IPS DF 4.7 (cell line): Measurements from ENCODE around the gene STMN3.

ENCODE experiments used
- DNase-seq: peaks from one replicate; pipeline ENCODE4 v3.0.0-alpha.2; 2013; ENCODE audit warnings: low spot score; ENCODE audit errors: extremely low read depth

The STMN3 gene

DNA sequence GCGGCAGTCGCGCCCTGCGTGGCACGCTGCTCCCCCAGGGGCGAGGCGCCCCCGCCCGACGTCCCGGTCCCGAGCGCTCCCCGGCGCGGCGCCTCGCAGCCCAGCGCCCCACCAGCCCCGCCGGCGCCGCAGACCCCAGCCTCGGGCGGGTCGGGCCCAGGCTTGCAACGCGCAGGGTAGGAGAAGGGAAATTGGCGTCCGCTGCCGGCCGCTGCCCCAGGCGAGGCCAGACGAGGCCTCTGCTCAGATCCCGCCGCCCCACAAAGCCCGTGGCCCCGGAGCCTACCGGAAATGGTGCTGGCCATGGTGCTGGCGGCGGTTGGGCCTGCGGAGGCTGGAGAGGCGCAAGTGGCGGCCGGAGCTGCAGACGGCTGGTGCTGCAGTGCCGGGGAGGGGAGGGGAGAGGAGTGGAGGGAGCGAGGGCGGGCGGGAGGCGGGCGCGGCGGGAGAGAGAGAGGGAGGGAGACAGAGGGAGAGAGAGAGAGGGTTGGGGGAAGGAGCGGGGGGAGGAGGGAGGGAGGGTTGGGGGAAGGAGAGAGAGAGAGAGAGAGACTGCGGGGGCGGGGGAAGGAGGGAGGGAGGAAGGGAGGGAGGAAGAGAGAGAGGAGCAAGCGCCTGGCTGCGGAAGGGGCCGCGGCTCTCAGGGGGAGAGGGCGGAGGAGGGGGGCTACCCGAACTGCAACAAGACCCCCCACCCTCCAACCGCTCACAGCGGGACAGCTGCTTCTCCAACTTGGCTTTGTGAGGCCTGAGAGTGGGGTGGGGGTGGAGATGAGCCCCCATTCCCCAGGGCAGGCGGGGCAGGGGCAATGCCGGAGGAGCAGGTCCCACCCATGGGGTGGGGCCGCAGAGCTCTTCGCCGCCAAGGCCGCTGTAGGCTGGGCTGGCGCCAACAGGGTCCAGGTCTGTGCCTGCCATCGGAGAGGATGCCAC, at the start of gene STMN3:
STMN3 (minus strand) TSS at position 384 of the 933 bp plus-strand sequence; CDS start at position 305, 79 bp downstream.
- DNase-seq, result peak; percentile 46

DNA sequence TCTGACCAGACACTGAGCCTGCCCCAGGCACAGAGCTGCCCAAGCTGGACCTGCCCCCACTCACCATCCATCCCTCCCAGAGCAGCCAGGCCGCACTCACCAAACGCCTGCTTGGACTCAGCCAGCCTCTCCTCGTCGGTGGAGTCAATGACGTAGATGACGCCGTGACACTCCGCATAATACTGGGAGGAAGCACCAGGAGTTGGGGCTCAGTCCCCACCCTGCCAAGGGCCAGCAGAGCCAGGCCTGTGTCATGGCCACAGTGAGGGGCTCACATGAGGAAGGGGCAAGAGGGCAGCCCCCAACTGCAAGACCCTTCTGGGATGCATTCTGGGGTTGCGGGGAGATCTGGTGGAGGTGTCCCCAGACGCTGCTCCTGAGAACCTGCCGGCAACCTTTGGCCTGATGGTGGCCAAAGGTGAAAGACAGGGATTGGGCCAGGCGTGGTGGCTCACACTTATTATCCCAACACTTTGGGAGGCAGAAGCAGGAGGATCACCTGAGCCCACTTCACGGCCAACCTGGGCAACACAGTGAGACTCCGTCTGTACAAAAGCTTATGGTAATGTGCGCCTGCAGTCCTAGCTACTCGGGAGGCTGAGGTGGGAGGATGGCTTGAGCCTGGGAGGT, 48.9 kb upstream of the STMN3 start:
- DNase-seq, result no peak

- no peak for DNase-seq
Observed at GRCh38 chr20:63701329-63702035, 48.3 kb upstream of the STMN3 start.

- no peak for DNase-seq
Observed at GRCh38 chr20:63701051-63701328, 47.8 kb upstream of the STMN3 start.

- no peak for DNase-seq
Observed at GRCh38 chr20:63700199-63701050, 47.2 kb upstream of the STMN3 start.

DNA sequence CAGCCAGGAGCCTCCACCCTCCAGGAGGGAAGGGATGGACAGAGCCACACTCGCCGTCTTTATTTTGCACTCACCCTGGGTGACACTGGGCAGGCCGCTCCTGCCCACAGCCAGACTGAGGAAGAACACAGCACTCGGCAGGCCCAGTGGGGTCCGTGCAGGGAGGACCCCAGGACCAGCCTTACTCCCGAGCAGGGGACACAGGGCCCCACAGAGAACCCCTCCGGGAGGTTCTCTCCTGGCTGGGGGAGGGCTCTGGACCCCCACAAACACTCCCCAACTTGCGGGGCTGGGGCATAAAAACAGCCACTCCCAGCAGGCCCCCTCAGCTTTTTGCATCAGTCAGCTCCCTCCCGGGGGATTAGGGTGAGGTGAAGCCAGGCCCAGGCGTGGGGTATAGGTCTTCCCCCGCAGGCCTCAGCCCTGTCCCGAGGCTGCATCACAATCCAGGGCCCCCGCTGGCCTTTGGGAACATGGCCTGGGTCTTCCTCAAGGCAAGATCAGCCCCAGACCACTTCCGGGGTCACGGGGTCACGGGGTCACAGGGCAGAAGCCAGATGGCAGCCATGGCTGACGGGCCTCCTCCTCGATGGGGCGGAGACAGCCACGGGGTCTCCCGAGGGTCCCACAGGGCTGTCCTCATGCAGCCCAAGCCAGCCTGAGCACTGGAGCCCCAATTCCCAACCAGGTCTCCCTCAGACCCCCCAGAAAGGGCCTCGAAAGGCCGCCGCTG, 46.4 kb upstream of the STMN3 start:
- DNase-seq, result no peak

GRCh38 chr20:63698739-63699465, 45.7 kb upstream of the STMN3 start:
- DNase-seq, result no peak

DNA sequence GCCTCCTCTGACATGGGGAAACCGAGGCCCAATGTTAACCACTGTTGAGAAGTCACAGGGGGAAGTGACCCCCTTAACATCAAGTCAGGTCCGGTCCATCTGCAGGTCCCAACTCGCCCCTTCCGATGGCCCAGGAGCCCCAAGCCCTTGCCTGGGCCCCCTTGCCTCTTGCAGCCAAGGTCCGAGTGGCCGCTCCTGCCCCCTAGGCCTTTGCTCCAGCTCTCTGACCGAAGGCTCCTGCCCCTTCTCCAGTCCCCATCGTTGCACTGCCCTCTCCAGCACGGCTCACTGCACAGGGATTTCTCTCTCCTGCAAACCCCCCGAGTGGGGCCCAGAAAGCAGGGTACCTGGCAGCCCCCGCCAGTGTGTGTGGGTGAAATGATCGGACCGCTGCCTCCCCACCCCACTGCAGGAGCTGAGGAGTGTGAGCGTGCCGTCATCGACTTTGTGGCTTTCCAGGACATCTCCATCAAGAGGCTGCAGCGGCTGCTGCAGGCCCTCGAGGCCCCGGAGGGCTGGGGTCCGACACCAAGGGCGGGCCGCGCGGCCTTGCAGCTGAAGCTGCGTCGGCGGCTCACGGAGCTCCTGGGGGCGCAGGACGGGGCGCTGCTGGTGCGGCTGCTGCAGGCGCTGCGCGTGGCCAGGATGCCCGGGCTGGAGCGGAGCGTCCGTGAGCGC, 44.8 kb upstream of the STMN3 start:
- DNase-seq, result no peak

DNA sequence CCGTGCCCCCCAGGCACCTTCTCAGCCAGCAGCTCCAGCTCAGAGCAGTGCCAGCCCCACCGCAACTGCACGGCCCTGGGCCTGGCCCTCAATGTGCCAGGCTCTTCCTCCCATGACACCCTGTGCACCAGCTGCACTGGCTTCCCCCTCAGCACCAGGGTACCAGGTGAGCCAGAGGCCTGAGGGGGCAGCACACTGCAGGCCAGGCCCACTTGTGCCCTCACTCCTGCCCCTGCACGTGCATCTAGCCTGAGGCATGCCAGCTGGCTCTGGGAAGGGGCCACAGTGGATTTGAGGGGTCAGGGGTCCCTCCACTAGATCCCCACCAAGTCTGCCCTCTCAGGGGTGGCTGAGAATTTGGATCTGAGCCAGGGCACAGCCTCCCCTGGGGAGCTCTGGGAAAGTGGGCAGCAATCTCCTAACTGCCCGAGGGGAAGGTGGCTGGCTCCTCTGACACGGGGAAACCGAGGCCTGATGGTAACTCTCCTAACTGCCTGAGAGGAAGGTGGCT, 44.2 kb upstream of the STMN3 start:
- no peak for DNase-seq

DNA sequence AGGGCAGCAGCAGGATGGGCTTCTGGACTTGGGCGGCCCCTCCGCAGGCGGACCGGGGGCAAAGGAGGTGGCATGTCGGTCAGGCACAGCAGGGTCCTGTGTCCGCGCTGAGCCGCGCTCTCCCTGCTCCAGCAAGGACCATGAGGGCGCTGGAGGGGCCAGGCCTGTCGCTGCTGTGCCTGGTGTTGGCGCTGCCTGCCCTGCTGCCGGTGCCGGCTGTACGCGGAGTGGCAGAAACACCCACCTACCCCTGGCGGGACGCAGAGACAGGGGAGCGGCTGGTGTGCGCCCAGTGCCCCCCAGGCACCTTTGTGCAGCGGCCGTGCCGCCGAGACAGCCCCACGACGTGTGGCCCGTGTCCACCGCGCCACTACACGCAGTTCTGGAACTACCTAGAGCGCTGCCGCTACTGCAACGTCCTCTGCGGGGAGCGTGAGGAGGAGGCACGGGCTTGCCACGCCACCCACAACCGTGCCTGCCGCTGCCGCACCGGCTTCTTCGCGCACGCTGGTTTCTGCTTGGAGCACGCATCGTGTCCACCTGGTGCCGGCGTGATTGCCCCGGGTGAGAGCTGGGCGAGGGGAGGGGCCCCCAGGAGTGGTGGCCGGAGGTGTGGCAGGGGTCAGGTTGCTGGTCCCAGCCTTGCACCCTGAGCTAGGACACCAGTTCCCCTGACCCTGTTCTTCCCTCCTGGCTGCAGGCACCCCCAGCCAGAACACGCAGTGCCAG, 43.6 kb upstream of the STMN3 start, which contains the start of gene TNFRSF6B:
TNFRSF6B (plus strand) TSS at position 25 of the 729 bp plus-strand sequence; CDS start at position 141, 116 bp downstream.
- no peak for DNase-seq

DNA sequence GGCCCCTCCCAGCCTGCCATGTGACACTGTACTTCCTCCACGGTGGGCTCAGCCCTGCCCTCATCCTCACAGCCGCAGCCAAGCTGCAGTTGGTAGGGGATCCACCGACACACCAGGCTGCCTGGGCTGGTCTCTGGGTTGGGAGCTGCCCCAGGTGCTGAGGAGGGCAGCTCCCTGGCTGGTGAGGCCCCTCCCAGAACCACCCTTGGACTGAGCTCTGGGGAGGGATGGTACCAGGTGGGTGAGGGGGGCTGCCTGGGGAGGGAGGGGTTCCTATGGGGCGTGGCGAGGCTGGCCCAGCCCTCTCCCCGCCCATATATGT, 43.0 kb upstream of the STMN3 start:
- DNase-seq, result no peak

DNA sequence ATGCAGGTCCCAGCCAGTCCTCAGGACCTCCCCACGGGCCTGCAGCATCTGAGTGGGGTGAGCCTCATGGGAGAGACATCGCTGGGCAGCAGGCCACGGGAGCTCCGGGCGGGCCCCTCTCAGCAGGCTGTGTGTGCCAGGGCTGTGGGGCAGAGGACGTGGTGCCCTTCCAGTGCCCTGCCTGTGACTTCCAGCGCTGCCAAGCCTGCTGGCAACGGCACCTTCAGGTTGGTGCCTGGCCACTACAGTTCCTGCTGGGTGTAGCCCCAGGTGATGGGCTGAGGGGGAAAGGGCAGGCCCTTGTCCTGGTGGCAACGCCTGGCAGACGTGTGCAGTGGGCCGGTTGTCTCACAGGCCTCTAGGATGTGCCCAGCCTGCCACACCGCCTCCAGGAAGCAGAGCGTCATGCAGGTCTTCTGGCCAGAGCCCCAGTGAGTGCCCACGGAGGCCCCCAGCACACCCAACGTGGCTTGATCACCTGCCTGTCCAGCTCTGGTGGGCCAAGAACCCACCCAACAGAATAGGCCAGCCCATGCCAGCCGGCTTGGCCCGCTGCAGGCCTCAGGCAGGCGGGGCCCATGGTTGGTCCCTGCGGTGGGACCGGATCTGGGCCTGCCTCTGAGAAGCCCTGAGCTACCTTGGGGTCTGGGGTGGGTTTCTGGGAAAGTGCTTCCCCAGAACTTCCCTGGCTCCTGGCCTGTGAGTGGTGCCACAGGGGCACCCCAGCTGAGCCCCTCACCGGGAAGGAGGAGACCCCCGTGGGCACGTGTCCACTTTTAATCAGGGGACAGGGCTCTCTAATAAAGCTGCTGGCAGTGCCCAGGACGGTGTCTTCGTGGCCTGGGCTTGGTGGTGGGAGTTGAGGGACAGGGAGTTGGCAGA, 42.4 kb upstream of the STMN3 start:
- DNase-seq, result no peak

DNA sequence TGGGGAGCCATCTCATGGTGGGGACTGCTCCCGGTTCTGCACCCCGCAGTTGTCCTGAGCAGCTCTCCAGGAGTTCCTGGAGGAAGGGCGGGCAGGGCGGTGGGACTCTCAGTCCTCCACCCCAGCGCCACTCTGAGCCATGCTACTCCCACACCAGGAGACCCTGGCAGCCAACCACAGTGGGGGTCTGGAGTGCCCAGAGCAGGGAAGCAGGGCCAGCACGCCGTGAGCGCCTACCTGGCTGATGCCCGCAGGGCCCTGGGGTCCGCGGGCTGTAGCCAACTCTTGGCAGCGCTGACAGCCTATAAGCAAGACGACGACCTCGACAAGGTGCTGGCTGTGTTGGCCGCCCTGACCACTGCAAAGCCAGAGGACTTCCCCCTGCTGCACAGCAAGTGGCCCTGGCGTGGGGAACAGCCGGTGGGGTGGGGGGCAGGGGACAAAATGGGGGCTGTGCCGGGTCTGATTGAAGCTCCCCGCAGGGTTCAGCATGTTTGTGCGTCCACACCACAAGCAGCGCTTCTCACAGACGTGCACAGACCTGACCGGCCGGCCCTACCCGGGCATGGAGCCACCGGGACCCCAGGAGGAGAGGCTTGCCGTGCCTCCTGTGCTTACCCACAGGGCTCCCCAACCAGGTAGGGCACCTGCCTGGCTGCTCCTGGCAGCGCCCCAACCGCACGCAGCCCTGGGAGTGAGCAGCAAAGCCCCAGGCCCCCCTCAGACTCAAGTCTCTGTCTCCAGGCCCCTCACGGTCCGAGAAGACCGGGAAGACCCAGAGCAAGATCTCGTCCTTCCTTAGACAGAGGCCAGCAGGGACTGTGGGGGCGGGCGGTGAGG, 41.6 kb upstream of the STMN3 start:
- DNase-seq, result no peak

DNA sequence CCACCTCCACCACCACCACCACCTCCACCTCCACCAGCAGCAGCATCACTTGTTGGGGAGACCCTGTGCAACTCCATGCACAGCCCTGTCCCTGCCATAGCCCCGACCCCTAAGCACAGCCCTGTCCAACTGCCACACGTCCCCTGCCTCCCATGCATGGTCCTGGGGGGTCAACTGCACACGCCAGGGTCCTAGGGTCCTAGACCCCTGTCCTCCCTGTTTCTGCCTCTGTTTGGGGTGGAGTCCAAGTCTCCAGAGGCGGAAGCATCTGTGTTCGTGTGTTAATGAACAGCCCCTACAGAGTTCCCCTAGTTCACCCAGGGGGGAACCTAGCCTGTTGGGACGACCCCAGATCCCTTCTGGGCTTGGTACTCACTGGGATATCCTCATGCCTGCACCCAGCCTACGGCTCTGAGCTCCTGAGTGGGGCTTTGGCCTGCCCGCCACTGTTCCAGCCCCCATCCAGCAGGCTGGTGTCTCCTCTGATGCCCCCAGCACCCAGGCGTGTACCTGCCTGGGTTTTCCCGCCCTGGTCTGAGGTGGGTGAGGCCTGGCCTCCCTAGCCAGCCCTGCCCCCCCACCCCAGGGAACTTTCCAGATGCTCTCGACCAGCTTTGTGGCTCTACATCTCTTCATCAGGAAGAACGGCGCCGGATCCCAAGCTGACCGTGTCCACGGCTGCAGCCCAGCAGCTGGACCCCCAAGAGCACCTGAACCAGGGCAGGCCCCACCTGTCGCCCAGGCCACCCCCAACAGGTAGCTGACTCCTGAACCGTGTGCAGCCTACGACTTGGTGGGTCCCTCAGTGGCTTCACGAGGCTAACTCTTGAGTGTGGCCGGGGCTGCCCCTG, 40.7 kb upstream of the STMN3 start:
- DNase-seq, result no peak

DNA sequence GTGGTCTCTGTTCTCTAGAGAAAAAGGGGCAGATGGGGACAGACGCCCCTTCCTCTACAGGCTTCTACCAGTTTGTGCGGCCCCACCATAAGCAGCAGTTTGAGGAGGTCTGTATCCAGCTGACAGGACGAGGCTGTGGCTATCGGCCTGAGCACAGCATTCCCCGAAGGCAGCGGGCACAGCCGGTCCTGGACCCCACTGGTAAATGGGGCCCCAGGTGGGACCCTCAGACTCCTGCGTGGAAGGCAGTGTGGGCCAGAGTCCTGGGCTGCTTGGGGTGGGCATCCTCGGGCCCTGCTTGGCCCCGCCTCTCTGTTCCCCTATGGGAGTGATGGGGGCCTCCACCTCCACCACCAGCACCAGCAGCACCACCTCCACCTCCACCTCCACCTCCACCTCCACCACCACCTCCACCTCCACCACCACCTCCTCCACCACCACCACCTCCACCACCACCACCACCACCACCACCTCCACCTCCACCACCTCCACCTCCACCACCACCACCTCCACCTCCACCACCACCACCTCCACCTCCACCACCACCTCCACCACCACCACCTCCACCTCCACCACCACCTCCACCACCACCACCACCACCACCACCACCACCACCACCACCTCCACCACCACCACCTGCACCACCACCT, 40.0 kb upstream of the STMN3 start:
- DNase-seq, result no peak
